ENCODE measurements around the gene NFE2L2. TPM values are rescaled to one million over a fixed set of nuclear protein-coding genes. Genes with fewer than 3 reads are reported as not detected.
A peak's percentile ranks its signal among the peaks of the same experiment; 100 is the strongest.
"Not testable (repeated sequence)": the region's sequence is repeated elsewhere in the genome, so short reads cannot be mapped to it uniquely, and the experiment has no call there.

NFE2L2 gene
- total RNA-seq, 6 experiments from 2014 or later: 27.9 to 83.6 (median 35.6) TPM

DNA sequence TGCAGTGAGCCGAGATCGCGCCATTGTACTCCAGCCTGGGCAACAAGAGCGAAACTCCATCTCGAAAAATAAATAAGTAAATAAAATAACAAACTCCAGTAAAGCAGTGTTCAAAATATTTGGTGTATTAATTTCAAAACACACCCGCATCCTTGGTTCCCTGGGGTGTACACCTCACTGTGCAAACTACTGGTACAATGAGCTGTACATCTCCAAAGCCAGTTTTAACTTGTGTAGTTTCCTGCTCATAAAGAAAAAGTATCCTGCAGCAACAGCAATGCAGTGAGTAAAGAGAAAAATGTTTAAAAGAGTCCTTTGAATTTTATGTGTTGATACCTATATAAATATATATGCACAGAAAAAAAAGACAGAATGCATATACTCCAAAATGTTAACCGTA is 4.4 kb upstream of the NFE2L2 start:
- ATAC-seq (no peak), DNase-seq (no peak)
- no peaks in the 10 kb centered on the region for H3K27me3 ChIP-seq
- WGBS (ENCODE audit: insufficient coverage, low coverage, low lambda C conversion rate, missing lambda C conversion rate): 71% methylated on average over 3 of the region's 7 CpGs
- H3K4me1 ChIP-seq: peaks cover 0 to 47% (median 14%) of the 10 kb centered on the region in 4 donors
- peak overlapping the region in 2 of 3 donors; percentile 22 to 100 for H3K27ac ChIP-seq
- intact Hi-C loops (cut with DNase I): loop anchor here in 1 of 2 donors (10.0 kb wide), 1 partner anchor 104 kb away; no protein-coding TSS in a partner anchor
- no peaks in the 10 kb centered on the region for H3K9me3 ChIP-seq
- no peak overlapping the region for H3K4me3 ChIP-seq
- no peaks in the 10 kb centered on the region for H3K36me3 ChIP-seq
- TF ChIP-seq POLR2A (IDR thresholded peaks at IDR 0.05): no peak
- TF ChIP-seq, protein P1, sequence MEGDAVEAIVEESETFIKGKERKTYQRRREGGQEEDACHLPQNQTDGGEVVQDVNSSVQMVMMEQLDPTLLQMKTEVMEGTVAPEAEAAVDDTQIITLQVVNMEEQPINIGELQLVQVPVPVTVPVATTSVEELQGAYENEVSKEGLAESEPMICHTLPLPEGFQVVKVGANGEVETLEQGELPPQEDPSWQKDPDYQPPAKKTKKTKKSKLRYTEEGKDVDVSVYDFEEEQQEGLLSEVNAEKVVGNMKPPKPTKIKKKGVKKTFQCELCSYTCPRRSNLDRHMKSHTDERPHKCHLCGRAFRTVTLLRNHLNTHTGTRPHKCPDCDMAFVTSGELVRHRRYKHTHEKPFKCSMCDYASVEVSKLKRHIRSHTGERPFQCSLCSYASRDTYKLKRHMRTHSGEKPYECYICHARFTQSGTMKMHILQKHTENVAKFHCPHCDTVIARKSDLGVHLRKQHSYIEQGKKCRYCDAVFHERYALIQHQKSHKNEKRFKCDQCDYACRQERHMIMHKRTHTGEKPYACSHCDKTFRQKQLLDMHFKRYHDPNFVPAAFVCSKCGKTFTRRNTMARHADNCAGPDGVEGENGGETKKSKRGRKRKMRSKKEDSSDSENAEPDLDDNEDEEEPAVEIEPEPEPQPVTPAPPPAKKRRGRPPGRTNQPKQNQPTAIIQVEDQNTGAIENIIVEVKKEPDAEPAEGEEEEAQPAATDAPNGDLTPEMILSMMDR (IDR thresholded peaks at IDR 0.05): no peak

DNA sequence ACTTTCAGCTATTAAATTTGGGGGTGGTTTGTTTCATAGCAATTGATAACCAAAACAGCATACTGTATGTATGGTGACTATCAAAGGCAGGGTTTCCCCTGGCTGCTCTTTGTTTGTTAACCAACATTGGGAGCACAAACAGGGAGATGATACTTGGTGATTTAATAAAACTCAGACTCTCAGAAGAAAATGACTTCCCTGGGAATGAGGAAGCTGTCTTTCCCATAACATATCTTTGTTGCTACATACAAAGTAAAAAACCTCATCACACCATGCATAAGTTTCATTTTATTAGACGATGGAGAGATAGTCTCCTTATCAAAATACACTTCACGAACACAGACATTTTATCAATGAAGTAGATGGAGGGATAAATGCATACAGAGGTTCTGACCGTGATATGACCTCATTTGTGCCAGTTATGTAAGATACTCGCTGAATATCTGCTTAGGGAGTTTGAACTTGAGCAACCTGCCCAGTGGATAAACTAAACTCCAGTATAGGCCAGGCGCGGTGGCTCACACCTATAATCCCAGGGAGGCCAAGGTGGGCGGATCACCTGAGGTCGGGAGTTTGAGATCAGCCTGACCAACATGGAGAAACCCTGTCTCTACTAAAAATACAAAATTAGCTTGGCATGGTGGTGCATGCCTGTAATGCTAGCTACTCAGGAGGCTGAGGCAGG is 3.8 kb upstream of the NFE2L2 start:
- peak overlapping the region in 2 of 3 donors; percentile 22 to 100 for H3K27ac ChIP-seq
- no peak for ATAC-seq
- no peaks in the 10 kb centered on the region for H3K36me3 ChIP-seq
- 28% methylated on average over 8 of the region's 8 CpGs for WGBS (ENCODE audit: insufficient coverage, low coverage, low lambda C conversion rate, missing lambda C conversion rate)
- H3K9me3 ChIP-seq: no peaks in the 10 kb centered on the region
- peak in 2 of 3 donors; percentile 64 to 75 for DNase-seq
- H3K4me1 ChIP-seq: peaks cover 0 to 44% (median 14%) of the 10 kb centered on the region in 4 donors
- intact Hi-C loops (cut with DNase I): loop anchor here in 1 of 2 donors (10.0 kb wide), 1 partner anchor 104 kb away; no protein-coding TSS in a partner anchor
- TF ChIP-seq, protein P1 (IDR thresholded peaks at IDR 0.05): no peak
- no peak for TF ChIP-seq POLR2A (IDR thresholded peaks at IDR 0.05)
- no peak overlapping the region for H3K4me3 ChIP-seq
- H3K27me3 ChIP-seq: no peaks in the 10 kb centered on the region

DNA sequence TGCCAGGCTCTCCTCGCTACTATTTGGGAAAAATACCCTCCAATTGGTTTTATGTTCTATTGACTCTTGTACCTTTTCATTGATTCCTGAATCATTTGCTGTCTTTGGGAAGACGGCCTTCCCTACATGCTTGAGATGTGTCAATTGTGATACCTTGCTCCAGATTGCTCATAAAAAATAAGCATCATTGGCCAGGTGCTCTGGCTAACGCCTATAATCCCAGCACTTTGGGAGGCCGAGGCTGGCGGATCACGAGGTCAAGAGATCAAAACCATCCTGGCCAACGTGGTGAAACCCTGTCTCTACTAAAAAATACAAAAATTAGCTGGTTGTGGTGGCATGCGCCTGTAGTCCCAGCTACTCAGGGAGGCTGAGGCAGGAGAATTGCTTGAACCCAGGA is 2.4 kb upstream of the NFE2L2 start:
- WGBS (ENCODE audit: insufficient coverage, low coverage, low lambda C conversion rate, missing lambda C conversion rate): 63% methylated on average over 2 of the region's 8 CpGs
- intact Hi-C loops (cut with DNase I): loop anchor here in 1 of 2 donors (10.0 kb wide), 1 partner anchor 102 kb away; no protein-coding TSS in a partner anchor
- peaks cover 0 to 34% (median 10%) of the 10 kb centered on the region in 4 donors for H3K4me1 ChIP-seq

DNA sequence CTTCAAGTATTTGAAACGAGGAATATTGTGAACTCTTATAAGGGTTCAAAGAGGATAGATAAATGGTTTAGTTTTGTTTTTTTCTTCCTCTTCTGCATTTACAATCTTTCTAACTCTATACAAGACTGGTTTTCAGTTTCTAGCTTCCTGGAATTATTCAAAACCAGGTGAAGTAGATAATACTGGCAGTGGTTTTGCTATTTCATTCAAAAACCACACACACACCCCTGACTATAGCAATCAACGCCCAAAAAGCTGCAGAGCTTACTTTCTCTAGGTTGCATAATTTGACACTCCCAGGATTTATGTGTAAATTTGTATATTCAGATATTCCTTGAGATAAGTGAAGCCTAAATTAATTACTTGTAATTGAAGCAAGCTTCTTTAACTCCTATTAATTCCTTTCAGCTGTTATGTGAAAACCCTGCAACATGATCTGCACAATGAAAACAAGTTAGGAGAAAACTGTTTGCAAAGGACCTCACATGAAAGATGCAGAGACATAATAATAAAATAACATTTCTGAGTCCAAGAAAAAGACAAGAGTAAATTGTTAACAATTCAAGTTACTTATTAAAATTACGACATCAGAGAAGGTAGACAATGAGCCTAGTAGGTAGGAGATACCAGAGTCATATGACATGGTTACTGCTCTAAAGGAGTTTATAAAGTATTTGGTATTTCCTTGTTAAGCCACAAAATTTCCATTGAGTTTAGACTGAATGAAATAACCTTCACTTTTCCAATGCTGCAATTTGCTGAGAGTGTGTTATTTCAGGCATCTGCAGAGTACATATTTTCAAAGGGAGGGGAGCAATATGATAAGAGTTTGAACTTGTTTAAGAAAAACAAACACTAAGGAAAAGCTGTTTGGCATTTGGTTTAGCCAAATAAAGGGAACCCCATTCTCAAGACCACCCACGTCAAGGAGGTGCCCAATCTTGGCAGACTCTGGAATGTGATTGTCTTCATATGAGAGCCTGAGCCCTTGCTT is 1.6 kb upstream of the NFE2L2 start:
- WGBS (ENCODE audit: insufficient coverage, low coverage, low lambda C conversion rate, missing lambda C conversion rate): 0% methylated on average over 4 of the region's 4 CpGs
- H3K36me3 ChIP-seq: no peaks in the 10 kb centered on the region
- H3K4me3 ChIP-seq: peak overlapping the region in 2 of 3 donors; percentile 72 to 82
- ATAC-seq (no peak), DNase-seq (no peak)
- peaks cover 0 to 34% (median 10%) of the 10 kb centered on the region in 4 donors for H3K4me1 ChIP-seq
- TF ChIP-seq, protein P1 (IDR thresholded peaks at IDR 0.05): no peak
- no peak for TF ChIP-seq POLR2A (IDR thresholded peaks at IDR 0.05)
- intact Hi-C loops (cut with DNase I): loop anchor here in 1 of 2 donors (10.0 kb wide), 1 partner anchor 101 kb away; no protein-coding TSS in a partner anchor
- no peaks in the 10 kb centered on the region for H3K9me3 ChIP-seq
- H3K27ac ChIP-seq: peak overlapping the region; percentile 98 to 100 (median 100)
- H3K27me3 ChIP-seq: no peaks in the 10 kb centered on the region

More for the DNA sequence above, 2.4 kb upstream of the NFE2L2 start:
- H3K4me3 ChIP-seq, ATAC-seq, H3K27me3 ChIP-seq, H3K36me3 ChIP-seq, H3K9me3 ChIP-seq, DNase-seq: not testable (repeated sequence)
- H3K27ac ChIP-seq: peak overlapping the region in 2 of 3 donors; percentile 98 to 100
